HepG2 (cell line): ENCODE data around the gene ABTB2. TPM values are rescaled to one million over a fixed set of nuclear protein-coding genes. Genes with fewer than 3 reads are reported as not detected.

Experiments
- ATF1 ChIP-seq: IDR thresholded peaks from 2 replicates; pipeline ENCODE4 v1.6.1; 2016; ENCODE audit warnings: mild to moderate bottlenecking, control low read depth
- CAMTA2 ChIP-seq: sonication (generic); formaldehyde crosslinking; IDR thresholded peaks from 2 replicates; pipeline ENCODE4 v1.4.0; 2020; ENCODE audit warnings: mild to moderate bottlenecking, missing genetic modification reagents, borderline replicate concordance
- ETV5 ChIP-seq: IDR thresholded peaks from 2 replicates; pipeline ENCODE4 v1.6.1; 2018; ENCODE audit warnings: missing biosample characterization, missing genetic modification reagents, inconsistent platforms, borderline replicate concordance
- FLYWCH1 ChIP-seq: sonication (generic); formaldehyde crosslinking; IDR thresholded peaks from 2 replicates; pipeline ENCODE4 v1.8.1; 2023; ENCODE audit warnings: mild to moderate bottlenecking, missing genetic modification reagents
- NPAS2 ChIP-seq: sonication (generic); formaldehyde crosslinking; IDR thresholded peaks from 2 replicates; pipeline ENCODE4 v1.8.0; 2022; ENCODE audit warnings: mild to moderate bottlenecking, missing genetic modification reagents, borderline replicate concordance
- ZBTB21 ChIP-seq: sonication (generic); formaldehyde crosslinking; IDR thresholded peaks from 2 replicates; pipeline ENCODE4 v1.4.0; 2020; ENCODE audit warnings: missing genetic modification reagents
- ZBTB8A ChIP-seq: sonication (generic); formaldehyde crosslinking; IDR thresholded peaks from 2 replicates; pipeline ENCODE4 v1.4.0; 2020; ENCODE audit warnings: mild to moderate bottlenecking, low read depth, missing genetic modification reagents, borderline replicate concordance
- ZKSCAN8 ChIP-seq: IDR thresholded peaks from 2 replicates; pipeline ENCODE4 v1.6.1; 2016; ENCODE audit warnings: borderline replicate concordance, missing genetic modification reagents, missing compliant biosample characterization
- ZNF558 ChIP-seq: sonication (generic); formaldehyde crosslinking; IDR thresholded peaks from 2 replicates; pipeline ENCODE4 v1.9.0; 2022; ENCODE audit warnings: mild to moderate bottlenecking, missing genetic modification reagents, borderline replicate concordance
- ZNF674 ChIP-seq: sonication (generic); formaldehyde crosslinking; IDR thresholded peaks from 2 replicates; pipeline ENCODE4 v1.5.0; 2020; ENCODE audit warnings: low read depth, mild to moderate bottlenecking, missing genetic modification reagents
- polyA plus RNA-seq, 8 experiments: library from polyadenylated mRNA; depleted of rRNA in 3 of 8; stranded (reverse) in 7 of 8; unstranded in 1 of 8; fragments of >200 nt; fragmentation: Illumina TruSeq in 4 of 8; extraction: Trizol in 4 of 8; gene quantifications; 2 replicates each; pipeline versions ENCODE4 v1.2.1 to v1.2.3, GENCODE V29; 2011 to 2016; ENCODE audit warnings: low read depth in 4 of 8, missing spikeins in 1 of 8, mixed read lengths in 1 of 8; ENCODE audit not compliant: insufficient read depth in 1 of 8
- total RNA-seq, 5 experiments: library from RNA; depleted of rRNA; stranded (reverse); fragments of >200 nt; fragmentation: Illumina TruSeq; extraction: Trizol; gene quantifications; 2 replicates each; pipeline ENCODE4 v1.2.3, GENCODE V29; 2016; ENCODE audit warnings: low read depth in 1 of 5
- TF ChIP-seq, protein P1 (sequence below): sonication (generic); formaldehyde crosslinking; IDR thresholded peaks from 2 replicates; pipeline ENCODE4 v1.4.0; 2020; ENCODE audit warnings: missing genetic modification reagents, borderline replicate concordance
- TF ChIP-seq, protein P2 (sequence below): sonication (generic); formaldehyde crosslinking; IDR thresholded peaks from 2 replicates; pipeline ENCODE4 v1.4.0; 2020; ENCODE audit warnings: mild to moderate bottlenecking, low read depth, missing genetic modification reagents
- TF ChIP-seq, protein P3 (sequence below): sonication (generic); formaldehyde crosslinking; IDR thresholded peaks from 2 replicates; pipeline ENCODE4 v1.8.1; 2023; ENCODE audit warnings: mild to moderate bottlenecking, missing genetic modification reagents
- TF ChIP-seq, protein P4 (sequence below): sonication (generic); formaldehyde crosslinking; conservative IDR thresholded peaks from 2 replicates; pipeline ENCODE4 v1.4.0; 2020; ENCODE audit warnings: missing genetic modification reagents
- TF ChIP-seq, protein P5 (sequence below): sonication (generic); formaldehyde crosslinking; IDR thresholded peaks from 2 replicates; pipeline ENCODE4 v1.5.0; 2020; ENCODE audit warnings: mild to moderate bottlenecking, missing genetic modification reagents
- TF ChIP-seq, protein P6 (sequence below): sonication (generic); formaldehyde crosslinking; IDR thresholded peaks from 2 replicates; pipeline ENCODE4 v1.4.0; 2020; ENCODE audit warnings: mild to moderate bottlenecking, missing genetic modification reagents

ABTB2 gene
- total and polyA plus RNA-seq, 2 of the 13 experiments (the other 11 are each of a cell fraction or from before 2014, with no cell fraction given): 5.1 to 15.4 TPM

DNA sequence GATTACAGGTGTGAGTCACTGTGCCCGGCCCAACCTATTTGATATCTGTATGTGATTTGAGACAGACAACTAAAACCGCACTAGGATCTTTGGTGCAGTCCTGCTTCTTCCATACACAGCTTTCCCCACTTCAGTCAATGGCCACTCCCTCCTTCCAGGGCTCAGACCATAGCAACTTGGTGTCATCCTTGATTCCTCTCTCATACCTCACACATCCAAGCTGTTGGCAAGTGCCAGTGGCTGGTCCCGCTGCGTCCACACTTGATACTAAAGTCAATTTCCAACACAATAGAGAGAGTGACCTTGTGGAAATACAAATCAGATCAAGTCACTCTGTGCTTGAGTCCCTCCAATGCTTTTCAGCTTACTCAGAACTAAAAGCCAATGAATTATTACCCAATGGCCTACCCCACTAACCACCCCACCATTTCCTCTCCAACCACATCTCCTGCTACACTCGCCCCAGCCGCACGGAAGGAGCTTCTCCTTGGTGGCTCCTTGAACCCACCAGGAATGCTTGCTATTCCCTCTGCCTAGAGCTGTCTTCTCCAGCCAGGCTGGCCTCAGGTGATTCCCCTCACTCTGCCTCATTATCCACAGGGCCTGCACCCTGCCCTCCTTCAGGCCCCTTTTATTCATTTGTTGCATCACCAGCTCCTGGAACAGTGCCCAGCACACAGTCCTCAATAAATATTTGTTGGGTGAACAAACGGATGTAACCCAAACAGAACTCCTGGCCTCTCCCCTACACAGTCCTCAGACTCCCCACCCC lies 12.9 kb downstream of the ABTB2 start (continued):
- TF ChIP-seq, protein P1, sequence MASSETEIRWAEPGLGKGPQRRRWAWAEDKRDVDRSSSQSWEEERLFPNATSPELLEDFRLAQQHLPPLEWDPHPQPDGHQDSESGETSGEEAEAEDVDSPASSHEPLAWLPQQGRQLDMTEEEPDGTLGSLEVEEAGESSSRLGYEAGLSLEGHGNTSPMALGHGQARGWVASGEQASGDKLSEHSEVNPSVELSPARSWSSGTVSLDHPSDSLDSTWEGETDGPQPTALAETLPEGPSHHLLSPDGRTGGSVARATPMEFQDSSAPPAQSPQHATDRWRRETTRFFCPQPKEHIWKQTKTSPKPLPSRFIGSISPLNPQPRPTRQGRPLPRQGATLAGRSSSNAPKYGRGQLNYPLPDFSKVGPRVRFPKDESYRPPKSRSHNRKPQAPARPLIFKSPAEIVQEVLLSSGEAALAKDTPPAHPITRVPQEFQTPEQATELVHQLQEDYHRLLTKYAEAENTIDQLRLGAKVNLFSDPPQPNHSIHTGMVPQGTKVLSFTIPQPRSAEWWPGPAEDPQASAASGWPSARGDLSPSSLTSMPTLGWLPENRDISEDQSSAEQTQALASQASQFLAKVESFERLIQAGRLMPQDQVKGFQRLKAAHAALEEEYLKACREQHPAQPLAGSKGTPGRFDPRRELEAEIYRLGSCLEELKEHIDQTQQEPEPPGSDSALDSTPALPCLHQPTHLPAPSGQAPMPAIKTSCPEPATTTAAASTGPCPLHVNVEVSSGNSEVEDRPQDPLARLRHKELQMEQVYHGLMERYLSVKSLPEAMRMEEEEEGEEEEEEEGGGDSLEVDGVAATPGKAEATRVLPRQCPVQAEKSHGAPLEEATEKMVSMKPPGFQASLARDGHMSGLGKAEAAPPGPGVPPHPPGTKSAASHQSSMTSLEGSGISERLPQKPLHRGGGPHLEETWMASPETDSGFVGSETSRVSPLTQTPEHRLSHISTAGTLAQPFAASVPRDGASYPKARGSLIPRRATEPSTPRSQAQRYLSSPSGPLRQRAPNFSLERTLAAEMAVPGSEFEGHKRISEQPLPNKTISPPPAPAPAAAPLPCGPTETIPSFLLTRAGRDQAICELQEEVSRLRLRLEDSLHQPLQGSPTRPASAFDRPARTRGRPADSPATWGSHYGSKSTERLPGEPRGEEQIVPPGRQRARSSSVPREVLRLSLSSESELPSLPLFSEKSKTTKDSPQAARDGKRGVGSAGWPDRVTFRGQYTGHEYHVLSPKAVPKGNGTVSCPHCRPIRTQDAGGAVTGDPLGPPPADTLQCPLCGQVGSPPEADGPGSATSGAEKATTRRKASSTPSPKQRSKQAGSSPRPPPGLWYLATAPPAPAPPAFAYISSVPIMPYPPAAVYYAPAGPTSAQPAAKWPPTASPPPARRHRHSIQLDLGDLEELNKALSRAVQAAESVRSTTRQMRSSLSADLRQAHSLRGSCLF (CRISPR knock-in tag): no peak
- TF ChIP-seq ATF1 (peak; percentile 50; the same call in 1 of the 2 replicates), ETV5 (peak; percentile 96), ZKSCAN8 (CRISPR knock-in tag) (peak; percentile 76; the same call in 1 of the 2 replicates), ZNF674 (CRISPR knock-in tag) (no peak), ZBTB8A (no peak), FLYWCH1 (CRISPR knock-in tag) (no peak), CAMTA2 (CRISPR knock-in tag) (no peak), ZBTB21 (CRISPR knock-in tag) (no peak), NPAS2 (CRISPR knock-in tag) (no peak), ZNF558 (CRISPR knock-in tag) (no peak)
- TF ChIP-seq, protein P2, sequence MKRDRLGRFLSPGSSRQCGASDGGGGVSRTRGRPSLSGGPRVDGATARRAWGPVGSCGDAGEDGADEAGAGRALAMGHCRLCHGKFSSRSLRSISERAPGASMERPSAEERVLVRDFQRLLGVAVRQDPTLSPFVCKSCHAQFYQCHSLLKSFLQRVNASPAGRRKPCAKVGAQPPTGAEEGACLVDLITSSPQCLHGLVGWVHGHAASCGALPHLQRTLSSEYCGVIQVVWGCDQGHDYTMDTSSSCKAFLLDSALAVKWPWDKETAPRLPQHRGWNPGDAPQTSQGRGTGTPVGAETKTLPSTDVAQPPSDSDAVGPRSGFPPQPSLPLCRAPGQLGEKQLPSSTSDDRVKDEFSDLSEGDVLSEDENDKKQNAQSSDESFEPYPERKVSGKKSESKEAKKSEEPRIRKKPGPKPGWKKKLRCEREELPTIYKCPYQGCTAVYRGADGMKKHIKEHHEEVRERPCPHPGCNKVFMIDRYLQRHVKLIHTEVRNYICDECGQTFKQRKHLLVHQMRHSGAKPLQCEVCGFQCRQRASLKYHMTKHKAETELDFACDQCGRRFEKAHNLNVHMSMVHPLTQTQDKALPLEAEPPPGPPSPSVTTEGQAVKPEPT (CRISPR knock-in tag): no peak
- TF ChIP-seq, protein P3, sequence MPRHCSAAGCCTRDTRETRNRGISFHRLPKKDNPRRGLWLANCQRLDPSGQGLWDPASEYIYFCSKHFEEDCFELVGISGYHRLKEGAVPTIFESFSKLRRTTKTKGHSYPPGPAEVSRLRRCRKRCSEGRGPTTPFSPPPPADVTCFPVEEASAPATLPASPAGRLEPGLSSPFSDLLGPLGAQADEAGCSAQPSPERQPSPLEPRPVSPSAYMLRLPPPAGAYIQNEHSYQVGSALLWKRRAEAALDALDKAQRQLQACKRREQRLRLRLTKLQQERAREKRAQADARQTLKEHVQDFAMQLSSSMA (CRISPR knock-in tag): no peak
- TF ChIP-seq, protein P4, sequence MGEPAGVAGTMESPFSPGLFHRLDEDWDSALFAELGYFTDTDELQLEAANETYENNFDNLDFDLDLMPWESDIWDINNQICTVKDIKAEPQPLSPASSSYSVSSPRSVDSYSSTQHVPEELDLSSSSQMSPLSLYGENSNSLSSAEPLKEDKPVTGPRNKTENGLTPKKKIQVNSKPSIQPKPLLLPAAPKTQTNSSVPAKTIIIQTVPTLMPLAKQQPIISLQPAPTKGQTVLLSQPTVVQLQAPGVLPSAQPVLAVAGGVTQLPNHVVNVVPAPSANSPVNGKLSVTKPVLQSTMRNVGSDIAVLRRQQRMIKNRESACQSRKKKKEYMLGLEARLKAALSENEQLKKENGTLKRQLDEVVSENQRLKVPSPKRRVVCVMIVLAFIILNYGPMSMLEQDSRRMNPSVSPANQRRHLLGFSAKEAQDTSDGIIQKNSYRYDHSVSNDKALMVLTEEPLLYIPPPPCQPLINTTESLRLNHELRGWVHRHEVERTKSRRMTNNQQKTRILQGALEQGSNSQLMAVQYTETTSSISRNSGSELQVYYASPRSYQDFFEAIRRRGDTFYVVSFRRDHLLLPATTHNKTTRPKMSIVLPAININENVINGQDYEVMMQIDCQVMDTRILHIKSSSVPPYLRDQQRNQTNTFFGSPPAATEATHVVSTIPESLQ (CRISPR knock-in tag): no peak
- TF ChIP-seq, protein P5, sequence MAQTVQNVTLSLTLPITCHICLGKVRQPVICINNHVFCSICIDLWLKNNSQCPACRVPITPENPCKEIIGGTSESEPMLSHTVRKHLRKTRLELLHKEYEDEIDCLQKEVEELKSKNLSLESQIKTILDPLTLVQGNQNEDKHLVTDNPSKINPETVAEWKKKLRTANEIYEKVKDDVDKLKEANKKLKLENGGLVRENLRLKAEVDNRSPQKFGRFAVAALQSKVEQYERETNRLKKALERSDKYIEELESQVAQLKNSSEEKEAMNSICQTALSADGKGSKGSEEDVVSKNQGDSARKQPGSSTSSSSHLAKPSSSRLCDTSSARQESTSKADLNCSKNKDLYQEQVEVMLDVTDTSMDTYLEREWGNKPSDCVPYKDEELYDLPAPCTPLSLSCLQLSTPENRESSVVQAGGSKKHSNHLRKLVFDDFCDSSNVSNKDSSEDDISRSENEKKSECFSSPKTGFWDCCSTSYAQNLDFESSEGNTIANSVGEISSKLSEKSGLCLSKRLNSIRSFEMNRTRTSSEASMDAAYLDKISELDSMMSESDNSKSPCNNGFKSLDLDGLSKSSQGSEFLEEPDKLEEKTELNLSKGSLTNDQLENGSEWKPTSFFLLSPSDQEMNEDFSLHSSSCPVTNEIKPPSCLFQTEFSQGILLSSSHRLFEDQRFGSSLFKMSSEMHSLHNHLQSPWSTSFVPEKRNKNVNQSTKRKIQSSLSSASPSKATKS (CRISPR knock-in tag): no peak
- TF ChIP-seq, protein P6, sequence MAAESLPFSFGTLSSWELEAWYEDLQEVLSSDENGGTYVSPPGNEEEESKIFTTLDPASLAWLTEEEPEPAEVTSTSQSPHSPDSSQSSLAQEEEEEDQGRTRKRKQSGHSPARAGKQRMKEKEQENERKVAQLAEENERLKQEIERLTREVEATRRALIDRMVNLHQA: no peak
